ENCODE results near the gene RIPPLY2.
"Not testable (repeated sequence)": the region's sequence is repeated elsewhere in the genome, so short reads cannot be mapped to it uniquely, and the experiment has no call there.

Gene RIPPLY2

GRCh38 chr6:83853178-83854000 is at the start of gene RIPPLY2:
Gene RIPPLY2, plus strand, starts transcription at chr6:83853360. Its CDS starts 57 bp downstream, at chr6:83853417.
- no peak for DNase-seq

GRCh38 chr6:83803492-83803891 is 49.7 kb upstream of the RIPPLY2 start:
- not testable (repeated sequence) for DNase-seq

- no peak for DNase-seq
Measured at GRCh38 chr6:83804886-83805285, 48.3 kb upstream of the RIPPLY2 start.

GRCh38 chr6:83808005-83808404 is 45.2 kb upstream of the RIPPLY2 start:
- no peak for DNase-seq

GRCh38 chr6:83808926-83809325 is 44.2 kb upstream of the RIPPLY2 start:
- DNase-seq: no peak

GRCh38 chr6:83812595-83812994 is 40.6 kb upstream of the RIPPLY2 start:
- DNase-seq: no peak

- no peak for DNase-seq
Measured at GRCh38 chr6:83815631-83816272, 37.4 kb upstream of the RIPPLY2 start.

- DNase-seq: no peak
Measured at GRCh38 chr6:83822629-83823169, 30.5 kb upstream of the RIPPLY2 start.

- DNase-seq: no peak
Measured at GRCh38 chr6:83824388-83824801, 28.8 kb upstream of the RIPPLY2 start.

GRCh38 chr6:83824831-83825230 is 28.3 kb upstream of the RIPPLY2 start:
- DNase-seq: no peak

GRCh38 chr6:83827050-83827449 is 26.1 kb upstream of the RIPPLY2 start:
- no peak for DNase-seq

GRCh38 chr6:83838727-83839126 is 14.4 kb upstream of the RIPPLY2 start:
- DNase-seq: no peak

- no peak for DNase-seq
Measured at GRCh38 chr6:83844170-83844569, 9.0 kb upstream of the RIPPLY2 start.

GRCh38 chr6:83846291-83846690 is 6.9 kb upstream of the RIPPLY2 start:
- DNase-seq: no peak

GRCh38 chr6:83847179-83847578 is 6.0 kb upstream of the RIPPLY2 start:
- DNase-seq: no peak

GRCh38 chr6:83849127-83849526 is 4.0 kb upstream of the RIPPLY2 start:
- no peak for DNase-seq

- no peak for DNase-seq
Measured at GRCh38 chr6:83849610-83850009, 3.5 kb upstream of the RIPPLY2 start.

GRCh38 chr6:83852528-83853177 is 507 bp upstream of the RIPPLY2 start:
- no peak for DNase-seq

GRCh38 chr6:83854001-83854501 is 891 bp downstream of the RIPPLY2 start:
- DNase-seq: no peak

GRCh38 chr6:83854766-83855165 is 1.6 kb downstream of the RIPPLY2 start:
- DNase-seq: no peak

- peak; percentile 92 for DNase-seq
Measured at GRCh38 chr6:83859410-83860358, 6.5 kb downstream of the RIPPLY2 start, which contains the start of gene CYB5R4. Gene CYB5R4, plus strand, starts transcription at chr6:83859689. Its CDS starts 94 bp downstream, at chr6:83859783.

GRCh38 chr6:83860359-83860755 is 7.2 kb downstream of the RIPPLY2 start:
- no peak for DNase-seq

Data from activated effector memory CD4-positive, alpha-beta T cell treated with Interleukin-2 at 50 U/mL for 16 hours (primary cell).